CD8-positive, alpha-beta memory T cell (primary cell): Measurements from ENCODE around the gene CCNB3. TPM values are rescaled to one million over a fixed set of nuclear protein-coding genes. Genes with fewer than 3 reads are reported as not detected.
A peak's percentile ranks its signal among the peaks of the same experiment; 100 is the strongest.
"Not testable (repeated sequence)": the region's sequence is repeated elsewhere in the genome, so short reads cannot be mapped to it uniquely, and the experiment has no call there.

Source experiments
- CTCF ChIA-PET: fragments of 350-600 bp; sonication (Branson Sonifier 250); formaldehyde crosslinking; loops from one replicate; lab custom pipeline; 2021; ENCODE audit warnings: antibody characterized with exemption; lab: Charles Lee
- POLR2A ChIA-PET: fragments of 350-600 bp; sonication (Branson Sonifier 250); formaldehyde crosslinking; loops from one replicate; lab custom pipeline; 2021; ENCODE audit warnings: antibody characterized with exemption; lab: Charles Lee
- DNase-seq, 5 donors: peaks; one replicate each; pipeline versions ENCODE4 v3.0.0 to v3.0.0-alpha.2; 2020 to 2022; ENCODE audit warnings: mixed read lengths in 1 of 5
- H3K27ac ChIP-seq: one replicate; pipeline ENCODE4 v1.7.0; 2013; ENCODE audit warnings: low read depth, mild to moderate bottlenecking, low read length, moderate library complexity
- H3K27me3 ChIP-seq: 2 replicates; pipeline ENCODE4 v1.7.0; 2013; ENCODE audit warnings: low read length, mild to moderate bottlenecking; ENCODE audit not compliant: insufficient read depth, poor library complexity, severe bottlenecking
- H3K36me3 ChIP-seq: 2 replicates; pipeline ENCODE4 v1.7.0; 2013; ENCODE audit warnings: mild to moderate bottlenecking, low read length, moderate library complexity; ENCODE audit not compliant: insufficient read depth
- H3K4me1 ChIP-seq: 2 replicates; pipeline ENCODE4 v1.7.0; 2013; ENCODE audit warnings: mild to moderate bottlenecking, low read length, moderate library complexity; ENCODE audit not compliant: insufficient read depth
- H3K4me3 ChIP-seq: 2 replicates; pipeline ENCODE4 v1.7.0; 2013; ENCODE audit warnings: mild to moderate bottlenecking, low read length
- H3K9me3 ChIP-seq: 2 replicates; pipeline ENCODE4 v1.7.0; 2013; ENCODE audit warnings: mild to moderate bottlenecking, low read length
- H3K27ac Mint-ChIP-seq, 8 donors: one replicate each; pipeline ENCODE4 v1.8.0; 2020 to 2021; ENCODE audit warnings: mixed read lengths in 8 of 8, mild to moderate bottlenecking in 6 of 8, inconsistent platforms in 3 of 8, moderate library complexity in 3 of 8
- H3K27me3 Mint-ChIP-seq, 2 donors: one replicate each; pipeline ENCODE4 v1.8.0; 2020 to 2021; ENCODE audit warnings: mixed read lengths in 2 of 2, mild to moderate bottlenecking in 1 of 2, moderate library complexity in 1 of 2
- H3K36me3 Mint-ChIP-seq, 3 donors: one replicate each; pipeline ENCODE4 v1.8.0; 2020 to 2021; ENCODE audit warnings: mixed read lengths in 3 of 3, inconsistent platforms in 1 of 3, mild to moderate bottlenecking in 1 of 3
- H3K4me1 Mint-ChIP-seq, 3 donors: one replicate each; pipeline ENCODE4 v1.8.0; 2020 to 2021; ENCODE audit warnings: mixed read lengths in 3 of 3, inconsistent platforms in 1 of 3, mild to moderate bottlenecking in 1 of 3
- H3K4me3 Mint-ChIP-seq, 7 donors: one replicate each; pipeline ENCODE4 v1.8.0; 2020 to 2021; ENCODE audit warnings: mixed read lengths in 7 of 7, mild to moderate bottlenecking in 6 of 7, moderate library complexity in 4 of 7, inconsistent platforms in 2 of 7
- H3K9me3 Mint-ChIP-seq, 5 donors: one replicate each; pipeline ENCODE4 v1.8.0; 2020 to 2022; ENCODE audit warnings: mixed read lengths in 5 of 5, mild to moderate bottlenecking in 3 of 5, moderate library complexity in 2 of 5, inconsistent platforms in 1 of 5
- polyA plus RNA-seq: library from polyadenylated mRNA; unstranded; fragments of 300-500 nt; fragmentation: Illumina TruSeq; gene quantifications from one replicate; pipeline ENCODE4 v1.2.3, GENCODE V29; 2021
- total RNA-seq, 2 experiments: library from RNA; stranded (reverse); gene quantifications; one replicate each; pipeline ENCODE4 v1.2.3, GENCODE V29; 2021

CCNB3 gene
- total and polyA plus RNA-seq, 3 experiments from 2014 or later, result 0.11 to 0.53 TPM; not detected in 1

GRCh38 chrX:50211510-50211909, 6.9 kb downstream of the CCNB3 start:
- no peaks in the 10 kb centered on the region for H3K27me3 ChIP-seq
- peaks cover 0 to 1% of the 10 kb centered on the region in 2 donors for H3K27me3 Mint-ChIP-seq
- no peaks in the 10 kb centered on the region for H3K4me1 ChIP-seq
- H3K9me3 Mint-ChIP-seq, result no peaks in the 10 kb centered on the region
- no peak overlapping the region for H3K27ac Mint-ChIP-seq
- H3K4me3 ChIP-seq, result no peak overlapping the region
- DNase-seq, result no peak
- no peak overlapping the region for H3K4me3 Mint-ChIP-seq
- no peaks in the 10 kb centered on the region for H3K9me3 ChIP-seq
- no peaks in the 10 kb centered on the region for H3K4me1 Mint-ChIP-seq
- ChIA-PET POLR2A (no interaction called here), CTCF (no interaction called here)
- no peaks in the 10 kb centered on the region for H3K36me3 Mint-ChIP-seq
- H3K36me3 ChIP-seq, result no peaks in the 10 kb centered on the region
- no peak overlapping the region for H3K27ac ChIP-seq

- POLR2A ChIA-PET, result no interaction called here
- H3K9me3 ChIP-seq, result no peaks in the 10 kb centered on the region
Measured at GRCh38 chrX:50281253-50281652, 76.7 kb downstream of the CCNB3 start.

GRCh38 chrX:50327235-50327634, 122.7 kb downstream of the CCNB3 start:
- Histone ChIP-seq H3K9me3 (no peaks in the 10 kb centered on the region), H3K4me3 (no peak overlapping the region), H3K27ac (no peak overlapping the region), H3K36me3 (no peaks in the 10 kb centered on the region), H3K4me1 (no peaks in the 10 kb centered on the region), H3K27me3 (no peaks in the 10 kb centered on the region)
- Mint-ChIP-seq H3K9me3 (peaks cover 0 to 4% (median 0%) of the 10 kb centered on the region in 5 donors), H3K4me3 (no peak overlapping the region), H3K36me3 (peaks cover 0 to 5% (median 0%) of the 10 kb centered on the region in 3 donors), H3K4me1 (no peaks in the 10 kb centered on the region), H3K27ac (no peak overlapping the region), H3K27me3 (peaks cover 0 to 5% of the 10 kb centered on the region in 2 donors)
- POLR2A ChIA-PET, result no interaction called here
- CTCF ChIA-PET, result no interaction called here
- DNase-seq, result no peak

More at GRCh38 chrX:50281253-50281652, 76.7 kb downstream of the CCNB3 start:
- Histone ChIP-seq H3K4me3 (no peak overlapping the region), H3K27ac (no peak overlapping the region), H3K4me1 (no peaks in the 10 kb centered on the region), H3K36me3 (no peaks in the 10 kb centered on the region), H3K27me3 (no peaks in the 10 kb centered on the region)
- Mint-ChIP-seq H3K4me1 (no peaks in the 10 kb centered on the region), H3K27ac (no peak overlapping the region), H3K27me3 (peaks cover 0 to 2% of the 10 kb centered on the region in 2 donors), H3K4me3 (no peak overlapping the region), H3K36me3 (no peaks in the 10 kb centered on the region), H3K9me3 (no peaks in the 10 kb centered on the region)
- CTCF ChIA-PET, result no interaction called here
- DNase-seq, result no peak

- H3K4me3 Mint-ChIP-seq, H3K4me3 ChIP-seq, H3K4me1 ChIP-seq, DNase-seq, POLR2A ChIA-PET, H3K36me3 Mint-ChIP-seq, H3K9me3 ChIP-seq, H3K27me3 ChIP-seq, H3K4me1 Mint-ChIP-seq, CTCF ChIA-PET, H3K9me3 Mint-ChIP-seq, H3K27ac ChIP-seq, H3K36me3 ChIP-seq: not testable (repeated sequence)
- peaks cover 5 to 16% of the 10 kb centered on the region in 2 donors for H3K27me3 Mint-ChIP-seq
- H3K27ac Mint-ChIP-seq, result peak overlapping the region in 1 of 8 donors; percentile 36
Measured at GRCh38 chrX:50332668-50333067, 128.1 kb downstream of the CCNB3 start.

- Mint-ChIP-seq H3K36me3 (peaks cover 0 to 5% (median 0%) of the 10 kb centered on the region in 3 donors), H3K27ac (no peak overlapping the region), H3K4me1 (no peaks in the 10 kb centered on the region), H3K4me3 (no peak overlapping the region), H3K27me3 (peaks cover 5 to 14% of the 10 kb centered on the region in 2 donors), H3K9me3 (peaks cover 0 to 4% (median 0%) of the 10 kb centered on the region in 5 donors)
- H3K36me3 ChIP-seq, result no peaks in the 10 kb centered on the region
- no peaks in the 10 kb centered on the region for H3K9me3 ChIP-seq
- H3K27ac ChIP-seq, result no peak overlapping the region
- POLR2A ChIA-PET, result no interaction called here
- no peaks in the 10 kb centered on the region for H3K27me3 ChIP-seq
- CTCF ChIA-PET, result no interaction called here
- H3K4me3 ChIP-seq, result no peak overlapping the region
- no peaks in the 10 kb centered on the region for H3K4me1 ChIP-seq
- DNase-seq, result no peak
Measured at GRCh38 chrX:50333308-50333707, 128.7 kb downstream of the CCNB3 start.

GRCh38 chrX:50343917-50344316, 139.4 kb downstream of the CCNB3 start:
- Mint-ChIP-seq H3K27me3 (peaks cover 0 to 4% of the 10 kb centered on the region in 2 donors), H3K4me3 (no peak overlapping the region), H3K9me3 (no peaks in the 10 kb centered on the region), H3K4me1 (no peaks in the 10 kb centered on the region), H3K27ac (no peak overlapping the region), H3K36me3 (no peaks in the 10 kb centered on the region)
- H3K36me3 ChIP-seq, result no peaks in the 10 kb centered on the region
- POLR2A ChIA-PET, result no interaction called here
- no peaks in the 10 kb centered on the region for H3K4me1 ChIP-seq
- no peak overlapping the region for H3K27ac ChIP-seq
- H3K4me3 ChIP-seq, result no peak overlapping the region
- DNase-seq, result no peak
- CTCF ChIA-PET, result no interaction called here
- H3K27me3 ChIP-seq, result no peaks in the 10 kb centered on the region
- no peaks in the 10 kb centered on the region for H3K9me3 ChIP-seq

GRCh38 chrX:50372966-50373365, 168.4 kb downstream of the CCNB3 start:
- Mint-ChIP-seq H3K9me3 (no peaks in the 10 kb centered on the region), H3K4me3 (no peak overlapping the region), H3K27me3 (peaks cover 0 to 7% of the 10 kb centered on the region in 2 donors), H3K27ac (no peak overlapping the region), H3K36me3 (no peaks in the 10 kb centered on the region), H3K4me1 (no peaks in the 10 kb centered on the region)
- no peak overlapping the region for H3K27ac ChIP-seq
- CTCF ChIA-PET, result no interaction called here
- no peaks in the 10 kb centered on the region for H3K9me3 ChIP-seq
- no peaks in the 10 kb centered on the region for H3K27me3 ChIP-seq
- H3K36me3 ChIP-seq, result no peaks in the 10 kb centered on the region
- H3K4me1 ChIP-seq, result no peaks in the 10 kb centered on the region
- no peak for DNase-seq
- no peak overlapping the region for H3K4me3 ChIP-seq
- POLR2A ChIA-PET, result no interaction called here

GRCh38 chrX:50375481-50376267, 171.1 kb downstream of the CCNB3 start:
- H3K4me3 ChIP-seq, result no peak overlapping the region
- ChIA-PET POLR2A (no interaction called here), CTCF (no interaction called here)
- Mint-ChIP-seq H3K27me3 (peaks cover 0 to 5% of the 10 kb centered on the region in 2 donors), H3K27ac (no peak overlapping the region), H3K4me1 (no peaks in the 10 kb centered on the region), H3K4me3 (no peak overlapping the region), H3K36me3 (no peaks in the 10 kb centered on the region), H3K9me3 (no peaks in the 10 kb centered on the region)
- H3K27me3 ChIP-seq, result no peaks in the 10 kb centered on the region
- no peak for DNase-seq
- no peaks in the 10 kb centered on the region for H3K4me1 ChIP-seq
- no peaks in the 10 kb centered on the region for H3K9me3 ChIP-seq
- no peaks in the 10 kb centered on the region for H3K36me3 ChIP-seq
- H3K27ac ChIP-seq, result no peak overlapping the region
